Endothelial cell (in vitro differentiated cells): Measurements from ENCODE around the gene PHF21A. TPM values are rescaled to one million over a fixed set of nuclear protein-coding genes. Genes with fewer than 3 reads are reported as not detected.
A peak's percentile ranks its signal among the peaks of the same experiment; 100 is the strongest.
"Not testable (repeated sequence)": the region's sequence is repeated elsewhere in the genome, so short reads cannot be mapped to it uniquely, and the experiment has no call there.

Experiments
- DNase-seq: peaks from one replicate; pipeline ENCODE4 v3.0.0; 2021; ENCODE audit warnings: low spot score
- H3K27ac Mint-ChIP-seq: one replicate; pipeline ENCODE4 v1.8.0; 2021; ENCODE audit warnings: mixed read lengths, inconsistent platforms; ENCODE audit not compliant: unreplicated experiment
- H3K27me3 Mint-ChIP-seq: one replicate; pipeline ENCODE4 v1.8.0; 2021; ENCODE audit warnings: mild to moderate bottlenecking, moderate library complexity, mixed read lengths, inconsistent platforms; ENCODE audit not compliant: unreplicated experiment
- H3K36me3 Mint-ChIP-seq: one replicate; pipeline ENCODE4 v1.8.0; 2021; ENCODE audit warnings: mild to moderate bottlenecking, low read depth, mixed read lengths, inconsistent platforms; ENCODE audit not compliant: unreplicated experiment
- H3K4me1 Mint-ChIP-seq: one replicate; pipeline ENCODE4 v1.8.0; 2021; ENCODE audit warnings: mild to moderate bottlenecking, mixed read lengths, inconsistent platforms; ENCODE audit not compliant: unreplicated experiment
- H3K4me3 Mint-ChIP-seq: one replicate; pipeline ENCODE4 v1.8.0; 2021; ENCODE audit warnings: mild to moderate bottlenecking, mixed read lengths, inconsistent platforms; ENCODE audit not compliant: unreplicated experiment
- H3K9me3 Mint-ChIP-seq: one replicate; pipeline ENCODE4 v1.8.0; 2021; ENCODE audit warnings: mixed read lengths, inconsistent platforms; ENCODE audit not compliant: unreplicated experiment
- CTCF ChIP-seq: fragments of 200-600 bp; sonication (generic); IDR thresholded peaks from one replicate; pipeline ENCODE4 v1.5.0; 2021; ENCODE audit warnings: antibody characterized with exemption; ENCODE audit not compliant: unreplicated experiment
- total RNA-seq: library from RNA; stranded (reverse); fragmentation: NEBNext Ultra II Directional; extraction: Animal tissue kit (Norgen Biotek cat#: 25700); gene quantifications from one replicate; pipeline ENCODE4 v1.2.1, GENCODE V29; 2021; ENCODE audit not compliant: unreplicated experiment

PHF21A gene
- total RNA-seq, 1 donor from 2014 or later: 52.8 TPM

- TF ChIP-seq CTCF: no peak
- Mint-ChIP-seq H3K4me1 (peaks cover 3% of the 10 kb centered on the region), H3K27ac (peak overlapping the region; percentile 74), H3K27me3 (peaks cover 34% of the 10 kb centered on the region), H3K4me3 (peak overlapping the region; percentile 85), H3K36me3 (no peaks in the 10 kb centered on the region), H3K9me3 (no peaks in the 10 kb centered on the region)
- DNase-seq: no peak
Measured at GRCh38 chr11:45900916-45901617, 220.2 kb downstream of the PHF21A start.

GRCh38 chr11:45900175-45900800 lies 221.0 kb downstream of the PHF21A start:
- Mint-ChIP-seq H3K27me3 (peaks cover 34% of the 10 kb centered on the region), H3K27ac (peak overlapping the region; percentile 74), H3K4me3 (peak overlapping the region; percentile 85)
- not testable (repeated sequence) for H3K9me3 Mint-ChIP-seq, DNase-seq, H3K36me3 Mint-ChIP-seq, H3K4me1 Mint-ChIP-seq

GRCh38 chr11:45899448-45900174 lies 221.6 kb downstream of the PHF21A start:
- no peak for TF ChIP-seq CTCF
- Mint-ChIP-seq H3K9me3 (no peaks in the 10 kb centered on the region), H3K4me1 (peaks cover 3% of the 10 kb centered on the region), H3K27me3 (peaks cover 36% of the 10 kb centered on the region), H3K27ac (peak overlapping the region; percentile 61), H3K4me3 (no peak overlapping the region), H3K36me3 (no peaks in the 10 kb centered on the region)
- DNase-seq: peak; percentile 75

GRCh38 chr11:45899086-45899447 lies 222.2 kb downstream of the PHF21A start:
- Mint-ChIP-seq H3K4me1 (peaks cover 3% of the 10 kb centered on the region), H3K9me3 (no peaks in the 10 kb centered on the region), H3K27me3 (peaks cover 33% of the 10 kb centered on the region), H3K36me3 (peaks cover 2% of the 10 kb centered on the region), H3K4me3 (no peak overlapping the region), H3K27ac (peak overlapping the region; percentile 61)
- DNase-seq: no peak
- no peak for TF ChIP-seq CTCF

- no peak overlapping the region for H3K4me3 Mint-ChIP-seq
- H3K27me3 Mint-ChIP-seq: peaks cover 32% of the 10 kb centered on the region
- TF ChIP-seq CTCF: no peak
- H3K4me1 Mint-ChIP-seq: peaks cover 3% of the 10 kb centered on the region
- DNase-seq: no peak
- H3K9me3 Mint-ChIP-seq: no peaks in the 10 kb centered on the region
- peaks cover 3% of the 10 kb centered on the region for H3K36me3 Mint-ChIP-seq
- no peak overlapping the region for H3K27ac Mint-ChIP-seq
Measured at GRCh38 chr11:45897556-45897955, 223.7 kb downstream of the PHF21A start.
